Measurements from ENCODE around the gene KRT1.
"Not testable (repeated sequence)": the region's sequence is repeated elsewhere in the genome, so short reads cannot be mapped to it uniquely, and the experiment has no call there.

The KRT1 gene

DNA sequence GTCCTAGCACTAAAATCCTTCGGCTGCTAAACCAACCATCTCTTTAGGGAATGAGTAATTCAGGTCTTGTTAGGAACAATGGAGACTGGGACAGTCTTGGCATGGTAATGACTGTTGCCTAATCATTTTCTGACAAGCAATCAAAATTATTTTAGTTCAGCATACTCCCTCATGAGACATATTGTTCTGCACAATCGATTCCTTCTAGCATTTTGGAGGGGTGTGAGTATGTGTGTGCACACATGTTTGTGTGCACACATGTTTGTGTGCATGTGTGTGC, 2.1 kb upstream of the KRT1 start:
- DNase-seq (ENCODE audit: low read depth in 2 of 2), result no peak

DNA sequence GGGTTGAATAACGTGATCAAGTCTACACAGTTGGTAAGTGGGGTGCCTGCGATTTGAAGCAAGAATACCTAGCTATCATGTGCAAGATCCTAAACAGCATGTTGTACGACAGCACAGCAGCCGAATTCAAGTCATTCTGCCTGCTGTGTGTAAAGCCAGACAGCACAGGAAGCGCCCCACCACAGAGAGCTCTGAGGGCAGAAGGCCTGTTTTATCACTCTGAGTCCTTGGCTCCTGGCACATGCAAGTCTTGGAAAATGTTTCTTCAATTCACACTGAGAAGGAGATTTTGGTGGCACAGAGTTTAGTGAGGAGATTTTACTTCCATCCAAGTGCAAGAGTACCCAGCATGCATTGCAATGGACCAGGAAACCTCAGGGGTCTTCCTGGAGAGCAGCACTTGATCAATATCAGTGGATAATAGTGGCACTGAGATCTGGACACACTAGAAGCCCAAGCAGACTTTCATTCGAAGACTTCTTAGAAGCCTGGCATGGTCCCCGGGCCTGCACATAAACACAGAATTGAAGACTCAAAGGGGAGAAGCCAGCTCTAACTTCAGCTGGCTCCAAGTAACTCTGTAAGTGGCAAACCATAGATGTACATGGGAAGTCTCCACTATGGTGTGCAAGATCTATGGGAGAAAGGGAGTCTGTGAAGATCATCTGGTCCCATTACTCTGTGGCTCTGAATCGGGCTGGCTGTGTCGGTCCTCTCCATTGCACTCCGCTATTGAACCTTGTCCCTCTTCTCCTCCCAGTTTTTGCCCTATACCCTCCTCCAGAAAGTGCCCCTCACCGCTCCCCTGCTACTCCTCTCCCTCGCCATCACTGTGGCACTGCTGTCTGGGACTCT, 1.5 kb upstream of the KRT1 start:
- DNase-seq (ENCODE audit: low read depth in 2 of 2), result no peak

GRCh38 chr12:52679875-52680274, 332 bp downstream of the KRT1 start:
- no peak for DNase-seq (ENCODE audit: low read depth in 2 of 2)

GRCh38 chr12:52677671-52678070, 2.5 kb downstream of the KRT1 start:
- DNase-seq (ENCODE audit: low read depth in 2 of 2), result no peak

DNA sequence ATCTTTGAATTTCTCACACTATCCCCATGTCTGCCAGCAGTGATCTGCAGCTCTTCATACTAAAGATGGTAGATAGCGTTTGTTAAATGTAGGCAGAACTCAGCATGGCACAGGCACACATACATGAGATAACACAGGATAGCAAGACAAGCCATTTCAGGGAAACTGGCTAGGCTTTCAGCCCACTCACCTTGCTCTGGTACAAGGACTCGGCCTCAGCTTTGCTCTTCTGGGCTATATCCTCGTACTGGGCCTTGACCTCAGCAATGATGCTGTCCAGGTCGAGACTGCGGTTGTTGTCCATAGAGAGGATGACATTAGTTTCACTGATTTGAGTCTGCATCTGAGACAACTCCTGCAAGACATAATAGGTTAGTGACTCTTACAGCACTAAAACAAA, 3.1 kb downstream of the KRT1 start:
- DNase-seq (ENCODE audit: low read depth in 2 of 2), result no peak

GRCh38 chr12:52676163-52676562, 4.0 kb downstream of the KRT1 start:
- DNase-seq (ENCODE audit: low read depth in 2 of 2), result no peak

DNA sequence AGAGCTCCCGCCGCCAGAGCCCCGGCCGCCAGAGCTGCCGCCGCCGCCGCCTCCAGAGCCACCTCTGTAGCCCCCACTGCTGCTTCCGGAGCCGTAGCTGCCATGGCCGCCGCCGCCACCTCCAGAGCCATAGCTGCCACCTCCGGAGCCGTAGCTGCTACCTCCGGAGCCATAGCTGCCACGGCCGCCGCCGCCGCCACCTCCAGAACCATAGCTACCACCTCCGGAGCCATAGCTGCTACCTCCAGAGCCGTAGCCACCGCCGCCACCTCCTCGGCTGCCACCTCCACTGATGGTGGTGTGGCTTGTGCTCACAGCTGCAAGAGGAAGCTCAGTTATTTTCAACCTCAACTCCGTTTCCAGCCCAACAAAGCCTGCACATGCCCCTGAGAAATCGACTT, 4.9 kb downstream of the KRT1 start:
- DNase-seq (ENCODE audit: low read depth in 2 of 2), result no peak

GRCh38 chr12:52674433-52674775, 5.8 kb downstream of the KRT1 start:
- no peak for DNase-seq (ENCODE audit: low read depth in 2 of 2)

DNA sequence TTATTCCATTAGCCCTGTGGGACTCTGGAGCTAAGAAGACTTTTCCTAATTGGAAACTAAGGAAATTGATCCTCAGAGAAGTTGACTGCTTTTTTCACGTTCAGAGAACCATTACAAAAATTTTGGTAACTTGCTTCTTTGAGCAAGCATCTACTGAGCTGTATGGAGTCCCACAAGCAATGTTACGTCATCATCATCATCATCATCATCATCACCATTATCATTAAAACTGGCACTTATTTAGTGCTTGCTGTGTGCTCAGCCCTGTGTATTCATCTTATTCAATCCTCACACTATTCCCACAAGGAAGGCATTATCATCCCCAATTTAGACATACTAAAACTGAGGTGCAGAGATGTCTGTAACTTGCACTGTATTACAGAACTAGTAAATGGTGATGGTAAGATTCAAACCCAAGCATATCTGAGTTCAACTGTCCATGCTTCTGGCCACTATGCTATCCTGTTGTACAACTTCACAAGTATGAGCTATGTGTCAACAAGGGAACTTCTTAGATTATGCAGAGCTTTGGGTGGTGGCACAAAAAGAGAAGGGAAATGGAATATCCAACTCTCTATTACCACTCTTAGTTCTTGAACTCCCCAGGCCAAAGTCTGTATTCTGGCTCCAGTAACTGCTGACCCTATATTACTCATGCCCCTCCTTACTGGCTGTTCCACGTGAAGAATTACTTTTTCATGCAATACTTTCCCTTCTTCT, 6.3 kb downstream of the KRT1 start:
- no peak for DNase-seq (ENCODE audit: low read depth in 2 of 2)

GRCh38 chr12:52673217-52673616, 7.0 kb downstream of the KRT1 start:
- DNase-seq (ENCODE audit: low read depth in 2 of 2), result no peak

DNA sequence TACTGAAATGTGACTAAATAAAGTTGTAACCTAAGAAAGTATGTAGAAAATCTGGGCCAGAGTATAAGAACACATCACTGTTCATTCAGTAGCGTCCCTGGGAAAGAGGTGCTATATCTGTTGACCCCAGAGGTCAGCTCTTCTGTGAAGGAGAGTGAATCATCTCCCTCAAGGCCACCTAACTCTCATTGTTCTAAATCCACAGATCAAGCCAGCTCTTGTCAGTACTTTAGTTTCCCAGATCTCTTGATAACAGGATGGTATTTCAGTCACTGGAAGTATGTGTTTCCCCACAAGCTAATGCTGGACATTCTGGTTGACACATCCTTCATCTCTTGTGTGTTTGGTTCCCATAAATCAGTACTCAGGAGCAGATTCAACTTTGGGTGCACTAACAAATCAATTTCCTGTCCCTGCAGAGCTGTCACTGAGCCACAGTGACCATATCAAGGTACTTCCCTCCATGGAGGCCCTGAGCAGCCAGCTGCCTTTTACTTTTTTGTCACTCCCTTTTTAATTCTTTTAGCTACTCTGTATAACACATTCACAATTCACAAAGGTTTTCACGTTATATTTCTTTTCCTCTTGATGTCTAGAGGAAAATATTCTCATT, 7.8 kb downstream of the KRT1 start:
- no peak for DNase-seq (ENCODE audit: low read depth in 2 of 2)

DNA sequence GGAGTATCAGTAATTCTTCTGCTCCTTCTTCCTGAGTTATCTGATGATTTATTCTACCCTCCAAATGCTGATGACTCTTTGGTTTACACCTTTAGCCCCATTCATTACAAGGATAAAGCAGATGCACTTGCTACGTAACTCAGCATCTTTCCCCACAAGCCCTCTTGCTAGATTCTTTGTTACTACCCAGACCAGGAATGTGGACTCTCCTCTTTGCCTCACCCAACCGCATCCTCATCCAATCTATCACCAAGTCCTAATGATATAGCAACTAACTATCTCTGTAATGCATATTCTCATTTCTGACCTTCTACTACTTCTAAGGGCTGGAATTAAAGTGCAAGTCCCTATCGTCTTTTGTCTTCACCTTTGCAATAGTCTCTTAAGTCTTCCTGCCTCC, 9.2 kb downstream of the KRT1 start:
- no peak for DNase-seq (ENCODE audit: low read depth in 2 of 2)

- DNase-seq (ENCODE audit: low read depth in 2 of 2), result no peak
These were observed 9.7 kb downstream of the KRT1 start for GRCh38 chr12:52670506-52670905.

GRCh38 chr12:52669941-52670340, 10.3 kb downstream of the KRT1 start:
- not testable (repeated sequence) for DNase-seq (ENCODE audit: low read depth in 2 of 2)

DNA sequence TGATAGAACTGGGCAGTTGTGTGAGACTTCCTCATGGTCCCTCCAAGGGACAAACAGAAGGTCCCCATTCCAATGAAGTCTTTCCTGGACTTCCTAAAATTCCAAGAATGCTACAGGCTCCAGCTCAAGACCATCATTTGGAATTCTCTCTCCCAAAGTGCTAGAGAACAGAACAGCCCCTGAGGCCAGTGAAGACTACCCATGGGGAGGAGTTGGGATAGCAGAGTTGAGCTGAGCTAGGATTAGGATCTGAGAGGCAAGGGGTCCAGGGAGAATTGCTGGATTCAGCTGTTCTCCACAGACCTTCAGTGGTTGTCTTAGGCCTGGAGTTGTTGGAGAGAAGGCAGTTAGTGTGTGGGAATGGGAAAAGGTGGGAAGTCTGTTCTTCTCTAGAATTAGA, 10.8 kb downstream of the KRT1 start:
- DNase-seq (ENCODE audit: low read depth in 2 of 2), result no peak

- no peak for DNase-seq (ENCODE audit: low read depth in 2 of 2)
These were observed 12.3 kb downstream of the KRT1 start for GRCh38 chr12:52667931-52668330.

DNA sequence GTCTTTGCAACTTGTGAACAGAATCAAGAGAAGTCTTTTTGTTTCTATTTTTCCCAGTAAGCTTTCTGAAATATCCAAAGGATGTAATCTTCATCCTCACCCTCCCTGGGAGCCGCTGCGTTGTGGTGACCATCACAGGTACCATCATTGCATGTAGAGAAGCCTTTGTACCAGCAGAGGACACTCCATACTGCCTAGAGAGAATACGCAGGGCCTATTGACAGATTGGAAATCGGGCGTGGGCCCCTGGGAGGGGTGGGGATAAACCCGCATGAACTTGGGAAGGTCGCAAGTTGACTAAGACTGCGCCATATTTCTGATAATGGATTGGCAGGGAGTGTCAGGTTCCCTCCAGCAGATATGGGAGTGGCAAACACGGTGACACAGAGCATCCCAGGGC, 12.7 kb downstream of the KRT1 start:
- DNase-seq (ENCODE audit: low read depth in 2 of 2), result no peak

- no peak for DNase-seq (ENCODE audit: low read depth in 2 of 2)
These were observed 13.7 kb downstream of the KRT1 start for GRCh38 chr12:52666471-52666870.

- no peak for DNase-seq (ENCODE audit: low read depth in 2 of 2)
These were observed 16.8 kb downstream of the KRT1 start for GRCh38 chr12:52663420-52663819.

- no peak for DNase-seq (ENCODE audit: low read depth in 2 of 2)
These were observed 17.3 kb downstream of the KRT1 start for GRCh38 chr12:52662918-52663229.

GRCh38 chr12:52662093-52662917, 17.9 kb downstream of the KRT1 start:
- no peak for DNase-seq (ENCODE audit: low read depth in 2 of 2)

DNA sequence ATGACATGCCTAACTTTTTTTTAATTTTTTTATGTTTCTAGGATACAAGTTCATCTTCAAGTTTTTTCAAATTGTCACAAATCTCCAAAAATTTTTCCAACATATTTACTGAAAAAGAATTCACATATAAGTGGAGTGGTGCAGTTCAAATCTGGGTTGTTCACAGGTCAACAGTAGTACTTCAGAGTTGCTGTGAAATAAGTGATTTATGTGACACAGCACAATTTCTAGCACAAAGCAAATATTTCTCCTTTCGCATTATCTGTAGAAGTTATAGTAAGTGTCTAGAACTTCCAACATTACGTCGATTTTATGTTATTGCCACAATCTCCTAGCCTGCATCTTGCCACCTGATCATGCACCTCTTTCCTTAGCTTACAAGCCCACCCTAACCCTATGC, 18.5 kb downstream of the KRT1 start:
- no peak for DNase-seq (ENCODE audit: low read depth in 2 of 2)
